SIG-M5 treated with dmso at 0.1 percent for 504 hours (cell line): ENCODE measurements around the gene NDUFS1.
"Not testable (repeated sequence)": the region's sequence is repeated elsewhere in the genome, so short reads cannot be mapped to it uniquely, and the experiment has no call there.

Experiments used
- DNase-seq: peaks from one replicate; lab custom pipeline; 2025; ENCODE audit not compliant: unreplicated experiment; lab: John Stamatoyannopoulos, UW

The NDUFS1 gene

DNA sequence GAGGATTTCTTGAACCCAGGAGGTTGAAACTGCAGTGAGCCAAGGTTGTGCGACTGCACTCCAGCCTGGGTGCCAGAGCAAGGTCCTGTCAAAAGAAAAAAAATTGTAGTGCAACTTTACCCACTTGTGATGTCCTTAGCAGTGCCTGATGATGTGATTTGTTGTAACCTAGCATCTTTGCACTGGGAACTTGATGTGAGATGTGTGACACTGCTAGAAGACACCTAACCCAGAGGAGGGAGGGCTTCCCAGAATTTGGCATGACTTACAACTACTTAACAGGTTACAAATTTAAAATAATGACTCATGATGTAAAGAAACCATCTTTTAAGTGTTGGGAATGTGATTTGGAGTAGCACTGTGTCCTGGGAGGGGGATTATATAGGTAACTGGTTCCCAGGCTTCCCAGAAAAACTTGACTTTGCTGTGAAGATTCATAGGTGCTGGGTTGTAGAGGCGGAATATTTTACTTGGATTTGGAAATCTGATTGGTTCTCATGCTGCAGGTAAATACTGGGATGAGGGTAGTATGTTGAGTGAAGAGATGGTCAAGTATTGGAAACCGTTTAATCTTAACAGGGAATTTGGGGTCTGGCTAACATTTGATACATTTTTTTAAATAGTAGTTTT lies 4.1 kb upstream of the NDUFS1 start:
- no peak for DNase-seq

DNA sequence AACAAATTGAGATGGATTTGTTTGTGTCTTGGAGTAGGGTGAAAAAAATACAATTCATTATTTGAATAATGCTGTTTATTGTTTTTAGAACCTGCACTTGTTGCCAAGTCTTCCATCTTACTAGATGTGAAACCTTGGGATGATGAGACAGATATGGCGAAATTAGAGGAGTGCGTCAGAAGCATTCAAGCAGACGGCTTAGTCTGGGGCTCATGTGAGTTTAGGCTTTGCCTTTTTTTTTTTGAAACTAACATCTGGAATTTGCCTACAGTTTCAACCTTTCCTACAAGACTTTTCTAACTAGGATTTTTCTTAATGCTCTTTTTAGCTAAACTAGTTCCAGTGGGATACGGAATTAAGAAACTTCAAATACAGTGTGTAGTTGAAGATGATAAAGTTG lies 3.2 kb upstream of the NDUFS1 start:
- DNase-seq, result peak; percentile 14

GRCh38 chr2:206160807-206161179 lies 1.5 kb upstream of the NDUFS1 start:
- no peak for DNase-seq

DNA sequence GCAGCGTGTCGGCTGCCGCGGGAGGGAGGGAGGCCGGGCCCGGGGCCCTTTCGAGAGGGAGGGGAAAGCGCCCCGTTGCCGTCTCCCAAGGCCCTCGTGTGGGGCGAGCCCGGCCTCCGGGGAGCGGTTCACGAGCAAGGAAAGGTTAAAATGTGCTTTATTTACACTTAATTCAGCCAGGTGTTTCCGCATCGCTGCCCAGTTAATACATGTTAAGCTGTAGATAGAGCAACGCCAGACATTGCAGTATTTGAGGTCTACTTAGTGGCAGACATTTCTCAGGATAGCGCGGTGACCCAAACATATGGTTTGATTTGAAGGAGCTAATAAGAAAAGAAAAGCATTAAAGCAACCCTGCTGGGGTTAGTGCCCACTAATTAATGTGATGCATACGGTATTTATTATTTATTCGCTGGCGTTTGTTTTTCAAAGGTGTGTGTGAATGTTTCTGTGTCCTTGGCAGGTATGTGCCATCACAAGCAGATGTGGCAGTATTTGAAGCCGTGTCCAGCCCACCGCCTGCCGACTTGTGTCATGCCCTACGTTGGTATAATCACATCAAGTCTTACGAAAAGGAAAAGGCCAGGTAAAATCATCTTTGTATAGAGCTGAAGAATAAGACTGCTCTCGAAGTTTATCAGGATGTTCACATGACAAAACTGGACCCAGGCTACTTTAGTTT lies 1.0 kb upstream of the NDUFS1 start:
- no peak for DNase-seq

DNA sequence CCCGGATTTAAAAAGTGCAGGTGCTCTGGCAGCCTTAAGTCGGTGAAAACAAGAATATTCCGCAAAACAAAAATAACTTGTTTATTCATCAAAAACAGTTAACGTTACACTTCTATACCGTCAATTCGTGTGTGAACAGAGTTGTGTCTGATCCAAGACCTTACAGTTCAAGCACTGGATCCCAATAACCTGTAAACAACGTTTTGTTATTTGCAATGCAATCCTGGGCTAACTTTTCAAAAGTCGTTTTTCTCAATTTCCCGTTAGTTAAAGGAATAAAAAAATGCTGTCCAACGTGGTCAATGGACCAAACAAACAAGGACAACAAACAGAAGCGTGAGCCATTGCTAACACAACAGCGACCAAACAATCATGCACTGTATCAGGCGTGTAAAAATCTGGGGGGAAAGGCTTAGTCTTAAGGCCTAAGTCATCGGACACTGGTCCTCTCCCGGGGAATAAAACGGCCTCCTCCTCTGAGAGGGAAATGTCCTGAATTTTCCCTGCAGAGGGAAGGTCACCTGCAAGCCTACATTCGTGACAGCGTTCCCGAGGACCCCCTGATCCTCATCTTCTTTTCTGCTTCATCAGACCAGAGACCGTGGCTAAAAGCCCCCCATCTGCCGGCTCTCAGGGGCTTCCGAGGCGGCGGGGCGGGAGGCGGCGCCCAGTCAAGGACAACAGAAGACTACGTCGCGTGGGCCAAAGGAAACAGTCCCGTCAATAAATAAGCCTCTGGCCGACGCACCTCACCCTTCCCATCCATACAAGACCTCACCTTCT lies 490 bp downstream of the NDUFS1 start:
- DNase-seq, result peak; percentile 13

- DNase-seq, result not testable (repeated sequence)
Observed at GRCh38 chr2:206157014-206157413, 2.2 kb downstream of the NDUFS1 start.

- DNase-seq, result peak; percentile 13
Observed at GRCh38 chr2:206154197-206154596, 5.0 kb downstream of the NDUFS1 start.

GRCh38 chr2:206150631-206151030 lies 8.6 kb downstream of the NDUFS1 start:
- DNase-seq, result no peak

GRCh38 chr2:206150168-206150567 lies 9.1 kb downstream of the NDUFS1 start:
- no peak for DNase-seq

DNA sequence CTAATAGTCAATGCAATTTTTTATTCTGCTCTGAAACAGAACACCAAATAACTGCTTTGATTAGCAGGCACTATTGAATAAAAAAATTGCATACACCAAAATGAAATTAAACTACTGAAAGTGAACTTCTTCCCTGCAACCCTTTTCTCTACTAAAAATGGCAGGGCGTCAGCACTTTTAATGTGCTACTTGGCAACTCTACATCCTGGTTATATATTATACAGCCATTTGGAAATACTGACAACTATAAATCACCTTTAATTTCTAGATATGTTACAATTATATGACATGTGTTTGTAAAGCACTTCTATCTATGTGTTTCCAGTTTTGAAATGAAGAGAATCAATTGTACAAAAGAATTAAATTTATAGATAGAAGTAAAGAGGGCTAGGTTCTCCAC lies 9.9 kb downstream of the NDUFS1 start:
- no peak for DNase-seq

DNA sequence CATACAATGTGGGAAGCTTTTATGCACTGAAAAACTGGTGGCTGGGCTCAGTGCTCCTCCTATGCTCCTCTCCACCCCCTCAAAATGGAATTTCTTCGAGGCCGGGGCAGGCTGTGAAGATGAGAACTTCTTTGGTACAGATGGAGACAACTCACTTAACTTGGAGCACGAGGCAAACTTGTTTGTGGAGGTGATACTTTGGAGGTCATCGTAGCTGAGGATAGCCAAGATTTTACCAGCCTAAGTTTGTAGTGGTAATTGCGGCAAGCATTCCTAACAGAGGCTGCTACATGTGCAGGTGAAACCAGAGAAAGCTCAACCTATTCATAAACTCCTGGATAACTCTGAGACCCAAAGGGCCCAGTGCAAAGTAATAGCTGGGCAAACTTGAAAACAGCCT lies 13.6 kb downstream of the NDUFS1 start:
- DNase-seq, result no peak

DNA sequence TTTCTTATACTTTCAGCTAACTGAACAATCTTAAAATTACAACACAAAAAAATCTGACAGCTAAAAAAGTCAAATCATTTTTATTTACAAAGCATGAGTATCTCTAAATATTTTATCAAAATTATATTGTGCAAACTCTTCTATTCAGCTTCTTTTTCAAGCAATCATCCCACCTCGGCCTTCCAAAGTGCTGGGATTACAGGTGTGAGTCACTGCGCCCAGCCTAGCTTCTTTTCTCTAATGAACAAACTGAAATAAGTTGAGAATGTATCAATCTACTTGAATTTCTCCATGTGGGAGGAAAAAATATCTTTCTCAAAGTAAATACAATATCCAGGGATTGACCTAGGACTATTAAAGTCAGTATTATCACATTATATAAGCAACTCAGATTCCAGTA lies 14.9 kb downstream of the NDUFS1 start:
- no peak for DNase-seq

DNA sequence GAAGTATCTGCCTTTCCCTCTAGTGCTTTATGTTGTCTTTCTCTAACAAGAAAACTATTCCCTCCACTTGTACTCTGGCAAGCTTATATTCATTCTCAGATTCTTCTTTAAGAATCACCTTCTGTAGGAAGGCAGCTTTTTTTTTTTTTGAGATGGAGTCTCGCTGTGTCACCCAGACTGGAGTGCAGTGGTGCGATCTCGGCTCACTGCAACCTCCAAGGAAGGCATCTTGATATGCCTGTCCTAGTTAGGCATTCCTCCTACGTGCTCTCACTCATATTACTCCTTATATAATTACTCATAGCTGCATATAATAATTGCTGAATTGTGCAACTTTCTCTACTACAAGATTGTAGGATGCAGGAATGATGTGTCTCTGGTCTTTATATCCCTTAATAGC lies 15.8 kb downstream of the NDUFS1 start:
- DNase-seq, result no peak

DNA sequence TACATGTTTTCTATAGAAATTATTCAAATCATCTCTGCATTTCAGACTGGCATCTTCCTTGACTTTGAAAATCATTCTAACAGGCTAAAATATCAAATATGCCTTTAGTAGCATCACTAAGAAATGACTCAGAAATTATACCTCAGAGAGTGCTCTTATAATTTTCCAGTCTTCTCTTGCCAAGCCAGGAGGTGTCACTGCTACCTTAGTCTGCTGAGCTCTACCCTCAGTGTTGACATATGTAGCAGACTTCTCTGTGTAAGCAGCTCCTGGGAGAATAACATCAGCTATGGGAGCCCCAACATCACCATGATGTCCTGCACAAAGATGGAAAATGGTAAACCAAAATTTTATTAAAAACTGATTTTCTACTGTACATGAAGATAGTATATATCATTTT lies 31.6 kb downstream of the NDUFS1 start:
- DNase-seq, result peak; percentile 16

- DNase-seq, result no peak
Observed at GRCh38 chr2:206125901-206126300, 33.3 kb downstream of the NDUFS1 start.

DNA sequence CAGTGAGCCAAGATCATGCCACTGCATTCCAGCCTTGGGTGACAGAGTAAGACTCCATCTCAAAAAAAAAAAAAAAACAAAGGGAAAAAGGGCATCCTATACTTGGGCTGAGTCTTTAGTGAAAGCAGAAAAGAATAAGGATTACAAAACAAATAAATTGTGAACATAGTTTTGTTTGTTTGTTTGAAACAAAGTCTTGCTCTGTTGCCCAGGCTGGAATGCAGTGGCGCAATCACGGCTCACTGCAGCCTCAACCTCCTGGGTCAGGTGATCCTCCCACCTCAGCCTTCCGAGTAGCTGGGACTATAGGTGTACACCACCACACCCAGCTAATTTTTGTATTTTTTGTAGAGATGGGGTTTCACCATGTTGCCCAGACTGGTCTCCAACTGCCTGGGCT lies 36.7 kb downstream of the NDUFS1 start:
- DNase-seq, result not testable (repeated sequence)

GRCh38 chr2:206116278-206116677 lies 43.0 kb downstream of the NDUFS1 start:
- DNase-seq, result no peak

DNA sequence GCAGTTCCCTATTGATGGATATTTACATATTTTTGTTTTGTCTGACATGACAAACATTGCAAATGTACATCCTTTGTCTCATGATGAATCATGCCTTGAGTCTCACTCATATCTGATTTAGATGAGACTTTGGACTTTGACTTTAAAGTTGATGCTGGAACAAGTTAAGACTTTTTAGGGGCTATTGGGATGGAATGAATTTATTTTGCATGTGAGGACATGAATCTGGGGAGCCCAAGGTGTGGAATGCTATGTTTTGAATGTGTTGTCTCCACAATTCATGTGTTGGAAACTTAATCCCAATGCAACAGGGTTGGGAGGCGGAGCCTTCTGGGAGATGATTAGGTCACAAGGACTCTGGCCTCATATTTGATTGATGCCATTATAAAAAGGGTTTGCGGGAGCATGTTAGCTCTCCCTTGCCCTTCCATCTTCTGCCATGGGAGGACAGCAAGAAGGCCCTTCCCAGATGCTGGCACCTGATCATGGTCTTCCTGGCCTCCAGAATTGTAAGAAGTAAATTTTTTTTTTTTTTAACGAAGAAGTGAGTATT lies 44.1 kb downstream of the NDUFS1 start:
- DNase-seq, result no peak

GRCh38 chr2:206112846-206113547 lies 46.2 kb downstream of the NDUFS1 start:
- DNase-seq, result no peak

DNA sequence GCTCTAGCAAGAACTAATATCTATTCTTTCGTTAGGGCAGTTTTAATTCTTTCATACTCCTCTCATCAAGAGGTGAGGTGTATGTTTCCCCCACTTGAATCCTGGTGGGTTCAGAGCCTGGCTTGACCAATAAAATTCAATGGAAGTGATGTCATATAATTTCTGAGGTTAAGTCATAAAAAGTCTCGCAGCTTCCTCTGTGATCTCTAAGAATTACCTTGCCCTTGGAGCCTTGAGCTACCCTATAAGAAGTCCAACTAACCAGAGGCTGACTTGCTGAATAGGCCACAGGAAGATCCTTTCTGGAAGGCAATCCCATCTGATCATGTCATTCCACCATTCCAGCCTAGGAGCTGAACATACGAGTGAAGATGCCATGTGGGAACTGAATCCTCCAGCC lies 47.1 kb downstream of the NDUFS1 start:
- no peak for DNase-seq

- DNase-seq, result no peak
Observed at GRCh38 chr2:206108713-206109112, 50.5 kb downstream of the NDUFS1 start.
